Smooth muscle cell (in vitro differentiated cells): ENCODE results near the gene BAD. TPM values are rescaled to one million over a fixed set of nuclear protein-coding genes. Genes with fewer than 3 reads are reported as not detected.

Source experiments
- DNase-seq: peaks from one replicate; lab custom pipeline; 2025; ENCODE audit not compliant: unreplicated experiment; lab: John Stamatoyannopoulos, UW
- H2AFZ ChIP-seq: fragments of 200-600 bp; sonication (generic); 2 replicates; pipeline ENCODE4 v1.6.0; 2016; ENCODE audit warnings: antibody characterized with exemption, low read depth, mild to moderate bottlenecking
- H3F3A ChIP-seq: fragments of 200-600 bp; sonication (generic); 2 replicates; pipeline ENCODE4 v1.6.0; 2017; ENCODE audit warnings: antibody characterized with exemption, low read depth
- H3K27ac ChIP-seq: fragments of 200-600 bp; sonication (generic); 2 replicates; pipeline ENCODE4 v1.5.1; 2016; ENCODE audit warnings: low read depth, mild to moderate bottlenecking
- H3K27me3 ChIP-seq: fragments of 200-600 bp; sonication (generic); 2 replicates; pipeline ENCODE4 v1.6.1; 2016; ENCODE audit warnings: low read depth, mild to moderate bottlenecking
- H3K36me3 ChIP-seq: fragments of 200-600 bp; sonication (generic); 2 replicates; pipeline ENCODE4 v1.5.1; 2016; ENCODE audit warnings: low read depth
- H3K4me1 ChIP-seq: fragments of 200-600 bp; sonication (generic); 2 replicates; pipeline ENCODE4 v1.5.1; 2016; ENCODE audit warnings: low read depth
- H3K4me2 ChIP-seq: fragments of 200-600 bp; sonication (generic); 2 replicates; pipeline ENCODE4 v1.6.0; 2016; ENCODE audit warnings: mild to moderate bottlenecking
- H3K4me3 ChIP-seq: fragments of 200-600 bp; sonication (generic); 2 replicates; pipeline ENCODE4 v1.5.1; 2016; ENCODE audit warnings: mild to moderate bottlenecking
- H3K79me2 ChIP-seq: fragments of 200-600 bp; sonication (generic); 2 replicates; pipeline ENCODE4 v1.6.0; 2016; ENCODE audit warnings: low read depth, mild to moderate bottlenecking
- H3K9ac ChIP-seq: fragments of 200-600 bp; sonication (generic); 2 replicates; pipeline ENCODE4 v1.6.0; 2016; ENCODE audit warnings: low read depth
- H3K9me3 ChIP-seq: fragments of 200-600 bp; sonication (generic); replicated peaks from 2 replicates; pipeline ENCODE4 v1.5.1; 2016; ENCODE audit warnings: low read depth
- H4K20me1 ChIP-seq: fragments of 200-600 bp; sonication (generic); 2 replicates; pipeline ENCODE4 v1.6.0; 2016; ENCODE audit warnings: low read depth
- WGBS: methylation state at CpG from one replicate; pipeline ENCODE4 v1.1.7; 2016; ENCODE audit warnings: low lambda C conversion rate; 5-methylcytosine and 5-hydroxymethylcytosine counted together
- polyA plus RNA-seq: library from polyadenylated mRNA; unstranded; fragments of >200 nt; fragmentation: Nextera tagmentation; extraction: Ambion mirVana; gene quantifications from 2 replicates; pipeline ENCODE4 v1.2.1, GENCODE V29; 2016
- total RNA-seq: library from RNA; depleted of rRNA; stranded (reverse); fragments of >200 nt; gene quantifications from 2 replicates; pipeline ENCODE4 v1.2.3, GENCODE V29; 2014
- TF ChIP-seq, protein P1 (sequence below): fragments of 200-600 bp; sonication (generic); IDR thresholded peaks from 2 replicates; pipeline ENCODE4 v1.5.1; 2017; ENCODE audit warnings: borderline replicate concordance, mild to moderate bottlenecking, antibody characterized with exemption; ENCODE audit not compliant: insufficient read depth, poor library complexity, severe bottlenecking

BAD gene
- total and polyA plus RNA-seq, 2 experiments from 2014 or later, result 65.8 to 117 TPM

DNA sequence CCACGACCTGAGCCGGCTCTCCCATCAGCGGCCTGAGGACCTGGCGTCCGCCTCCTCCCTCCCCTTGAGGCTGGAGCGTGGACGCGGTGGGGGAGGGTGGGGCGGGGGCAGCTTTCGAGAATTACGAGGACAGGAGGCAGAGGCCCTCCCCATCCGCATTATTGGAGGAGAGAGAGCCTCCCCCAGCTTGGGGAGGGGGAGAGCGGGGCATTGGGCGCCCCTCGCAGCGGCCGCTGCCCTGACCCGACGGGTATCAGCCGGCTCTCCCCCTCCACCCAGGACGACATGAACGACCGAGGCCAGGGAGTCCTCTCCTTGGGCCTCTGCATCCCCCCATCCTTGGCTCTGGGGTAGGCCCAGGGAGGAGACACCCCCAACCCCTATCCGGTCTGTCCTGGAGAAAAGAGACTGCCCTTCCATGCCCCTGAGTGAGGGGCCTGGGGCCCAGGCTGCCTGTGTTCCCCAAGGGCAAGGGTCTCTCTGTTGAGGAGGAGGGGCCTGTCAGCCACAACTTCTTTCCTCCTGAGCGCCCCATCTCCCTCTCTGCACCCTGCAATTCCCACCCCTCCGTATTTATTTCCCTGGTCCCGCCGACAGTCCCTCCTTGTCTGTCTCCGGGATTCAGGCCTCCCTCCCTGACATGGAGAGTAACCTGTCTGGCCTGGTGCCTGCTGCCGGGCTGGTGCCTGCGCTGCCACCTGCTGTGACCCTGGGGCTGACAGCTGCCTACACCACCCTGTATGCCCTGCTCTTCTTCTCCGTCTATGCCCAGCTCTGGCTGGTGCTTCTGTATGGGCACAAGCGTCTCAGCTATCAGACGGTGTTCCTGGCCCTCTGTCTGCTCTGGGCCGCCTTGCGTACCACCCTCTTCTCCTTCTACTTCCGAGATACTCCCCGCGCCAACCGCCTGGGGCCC lies 1.7 kb upstream of the BAD start:
- Histone ChIP-seq H4K20me1 (peaks cover 10% of the 10 kb centered on the region), H3K27me3 (peaks cover 16% of the 10 kb centered on the region), H3K4me3 (peak overlapping the region; percentile 92), H3K27ac (no peak overlapping the region), H2AFZ (no peak overlapping the region), H3K4me1 (peaks cover 11% of the 10 kb centered on the region), H3K36me3 (no peaks in the 10 kb centered on the region), H3K79me2 (peaks cover 15% of the 10 kb centered on the region), H3F3A (no peaks in the 10 kb centered on the region), H3K9ac (peak overlapping the region; percentile 93), H3K4me2 (peak overlapping the region; percentile 91), H3K9me3 (no peaks in the 10 kb centered on the region)
- DNase-seq, result no peak
- 36% methylated on average over 37 of the region's 40 CpGs for WGBS
- TF ChIP-seq, protein P1, sequence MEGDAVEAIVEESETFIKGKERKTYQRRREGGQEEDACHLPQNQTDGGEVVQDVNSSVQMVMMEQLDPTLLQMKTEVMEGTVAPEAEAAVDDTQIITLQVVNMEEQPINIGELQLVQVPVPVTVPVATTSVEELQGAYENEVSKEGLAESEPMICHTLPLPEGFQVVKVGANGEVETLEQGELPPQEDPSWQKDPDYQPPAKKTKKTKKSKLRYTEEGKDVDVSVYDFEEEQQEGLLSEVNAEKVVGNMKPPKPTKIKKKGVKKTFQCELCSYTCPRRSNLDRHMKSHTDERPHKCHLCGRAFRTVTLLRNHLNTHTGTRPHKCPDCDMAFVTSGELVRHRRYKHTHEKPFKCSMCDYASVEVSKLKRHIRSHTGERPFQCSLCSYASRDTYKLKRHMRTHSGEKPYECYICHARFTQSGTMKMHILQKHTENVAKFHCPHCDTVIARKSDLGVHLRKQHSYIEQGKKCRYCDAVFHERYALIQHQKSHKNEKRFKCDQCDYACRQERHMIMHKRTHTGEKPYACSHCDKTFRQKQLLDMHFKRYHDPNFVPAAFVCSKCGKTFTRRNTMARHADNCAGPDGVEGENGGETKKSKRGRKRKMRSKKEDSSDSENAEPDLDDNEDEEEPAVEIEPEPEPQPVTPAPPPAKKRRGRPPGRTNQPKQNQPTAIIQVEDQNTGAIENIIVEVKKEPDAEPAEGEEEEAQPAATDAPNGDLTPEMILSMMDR, result no peak

DNA sequence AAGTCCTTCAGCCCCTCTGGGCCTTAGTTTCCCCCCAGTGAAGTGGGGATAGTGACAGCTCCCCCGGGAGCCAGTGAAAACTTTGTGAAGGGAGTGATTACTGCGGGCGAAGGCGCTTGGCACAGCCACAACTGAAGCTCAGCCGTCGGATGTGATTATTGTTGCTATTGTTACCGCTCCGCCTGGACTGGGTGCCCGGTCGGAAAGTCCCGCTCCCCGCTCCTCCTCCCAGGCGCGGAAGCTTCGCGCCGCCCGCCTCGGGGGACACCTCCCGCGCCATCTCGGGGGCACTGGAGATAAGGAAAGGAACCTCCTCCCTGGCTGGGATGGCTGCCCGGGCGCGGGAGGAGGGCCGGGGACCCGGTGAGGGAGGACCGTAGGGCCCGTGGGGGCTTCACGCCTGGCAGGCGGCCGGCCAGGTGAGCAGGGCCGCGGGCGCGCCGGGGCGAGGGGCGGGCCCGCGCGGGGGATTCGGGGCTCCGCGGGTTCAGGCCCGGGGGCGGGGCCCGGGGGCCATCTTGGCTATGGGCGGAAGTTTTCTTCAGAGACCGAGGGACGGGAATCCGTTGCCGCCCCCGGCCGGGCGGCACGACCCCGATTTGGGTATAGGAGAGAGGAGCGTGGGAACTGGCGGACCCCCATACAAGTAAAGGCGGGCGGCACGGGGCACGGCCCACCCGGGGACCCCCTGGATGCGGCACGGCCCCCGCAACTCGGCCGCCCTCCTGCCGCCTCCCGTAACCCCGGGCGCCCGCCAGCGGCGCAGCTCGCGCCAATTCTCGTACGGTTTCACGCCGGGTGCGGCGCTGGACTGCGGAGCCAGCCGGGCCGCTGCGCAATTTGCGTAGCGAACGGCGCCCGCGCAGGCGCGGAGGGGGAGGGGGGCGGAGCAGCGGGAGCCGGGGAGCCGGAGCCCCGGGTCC lies 758 bp upstream of the BAD start, which contains the start of gene GPR137:
TSS of gene GPR137 (plus strand) at position 887 of the 923 bp plus-strand sequence. CDS start 677 bp downstream, outside the sequence.
- peaks cover 7% of the 10 kb centered on the region for H3K27me3 ChIP-seq
- H3K9ac ChIP-seq, result peak within 1 kb of the TSS; percentile 93
- peak; percentile 95 for DNase-seq

DNA sequence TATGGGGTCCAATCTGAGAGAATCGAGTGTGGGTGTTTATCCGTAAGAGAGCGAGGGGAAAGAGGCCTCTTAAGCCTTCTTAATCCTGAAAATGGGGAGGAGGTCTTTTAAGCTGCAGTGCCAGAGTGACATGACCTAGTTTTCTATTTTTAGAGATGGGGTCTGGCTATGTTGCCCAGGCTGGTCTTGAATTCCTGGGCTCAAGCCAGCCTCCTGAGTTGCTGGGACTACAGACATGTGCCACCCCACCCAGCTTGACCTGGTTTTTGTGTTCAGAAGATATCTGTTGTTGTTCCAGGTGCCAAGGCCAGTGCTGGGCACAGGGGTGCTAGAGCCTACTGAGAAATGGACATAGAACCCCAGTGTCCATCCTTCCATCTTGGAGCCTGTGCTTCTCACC lies 1.4 kb downstream of the BAD start:
- 91% methylated on average over 3 of the region's 3 CpGs for WGBS
- no peaks in the 10 kb centered on the region for H3K36me3 ChIP-seq
- no peaks in the 10 kb centered on the region for H3K27me3 ChIP-seq
- no peak overlapping the region for H3K9ac ChIP-seq
- no peaks in the 10 kb centered on the region for H4K20me1 ChIP-seq
- H3K9me3 ChIP-seq, result no peaks in the 10 kb centered on the region
- TF ChIP-seq, protein P1, result no peak
- no peak overlapping the region for H3K4me3 ChIP-seq
- DNase-seq, result no peak
- H3K27ac ChIP-seq, result no peak overlapping the region
- peaks cover 11% of the 10 kb centered on the region for H3K4me1 ChIP-seq
- peaks cover 15% of the 10 kb centered on the region for H3K79me2 ChIP-seq
- H3F3A ChIP-seq, result no peaks in the 10 kb centered on the region
- no peak overlapping the region for H2AFZ ChIP-seq
- peak overlapping the region; percentile 91 for H3K4me2 ChIP-seq

More for the DNA sequence above, 758 bp upstream of the BAD start, which contains the start of gene GPR137:
- TF ChIP-seq, protein P1, result no peak
- Histone ChIP-seq H3K4me3 (peak within 1 kb of the TSS; percentile 92), H3F3A (no peaks in the 10 kb centered on the region), H3K36me3 (no peaks in the 10 kb centered on the region), H3K27ac (peak within 1 kb of the TSS; percentile 91), H3K9me3 (no peaks in the 10 kb centered on the region), H2AFZ (peak within 1 kb of the TSS; percentile 56), H3K4me2 (peak within 1 kb of the TSS; percentile 91), H3K79me2 (peaks cover 15% of the 10 kb centered on the region), H3K4me1 (peaks cover 11% of the 10 kb centered on the region), H4K20me1 (peaks cover 4% of the 10 kb centered on the region)
- WGBS, result under 1% methylated on average over 47 of the region's 102 CpGs
